M059J (cell line): ENCODE measurements around the gene ABLIM1. TPM values are rescaled to one million over a fixed set of nuclear protein-coding genes. Genes with fewer than 3 reads are reported as not detected.

Experiments
- DNase-seq: peaks from one replicate; pipeline ENCODE4 v3.0.0-alpha.2; 2012; ENCODE audit warnings: low read depth
- total RNA-seq: library from RNA; depleted of rRNA; stranded (reverse); fragments of >200 nt; shearing (Covaris generic); gene quantifications from 2 replicates; pipeline ENCODE4 v1.2.3, GENCODE V29; 2014

Gene ABLIM1
- total RNA-seq, 1 experiment from 2014 or later, result 5.8 TPM

DNA sequence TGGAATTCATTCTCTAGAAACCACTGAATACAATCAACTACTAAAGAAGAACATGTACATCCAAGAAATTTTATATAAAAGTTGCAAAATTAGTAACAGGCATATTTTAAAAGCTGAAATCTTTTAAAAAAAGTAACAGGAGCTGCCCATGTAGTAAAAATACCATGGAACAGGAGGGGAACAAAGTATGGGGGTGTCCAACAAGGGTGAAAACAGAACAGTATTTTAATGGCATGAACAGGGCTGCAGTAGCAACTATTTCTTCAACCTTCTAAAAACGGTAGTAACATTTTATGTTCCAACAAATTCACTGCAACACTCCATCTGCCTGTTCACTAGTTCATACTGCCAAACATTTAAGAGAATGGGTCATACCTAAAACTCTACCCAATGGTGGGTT lies 77.0 kb downstream of the ABLIM1 start:
- no peak for DNase-seq

DNA sequence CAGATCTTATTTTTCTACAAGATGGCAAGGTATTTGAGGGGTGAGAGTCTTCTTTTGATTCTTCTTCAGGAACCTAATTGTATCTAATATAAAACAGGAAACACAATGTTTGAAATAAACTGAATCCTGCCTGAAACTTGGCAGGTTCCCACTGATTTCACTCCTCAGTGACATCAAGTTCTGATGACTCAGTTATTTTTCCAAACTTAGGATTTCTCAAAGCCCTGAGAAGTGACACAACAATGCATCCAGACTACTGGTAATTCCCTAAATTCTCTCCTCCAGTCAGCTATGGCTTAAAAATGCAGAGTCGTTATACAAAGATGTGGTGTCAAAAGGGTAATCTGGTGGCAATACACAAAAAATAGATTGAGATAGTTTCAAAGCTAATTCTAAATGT lies 80.9 kb downstream of the ABLIM1 start:
- peak; percentile 83 for DNase-seq

DNA sequence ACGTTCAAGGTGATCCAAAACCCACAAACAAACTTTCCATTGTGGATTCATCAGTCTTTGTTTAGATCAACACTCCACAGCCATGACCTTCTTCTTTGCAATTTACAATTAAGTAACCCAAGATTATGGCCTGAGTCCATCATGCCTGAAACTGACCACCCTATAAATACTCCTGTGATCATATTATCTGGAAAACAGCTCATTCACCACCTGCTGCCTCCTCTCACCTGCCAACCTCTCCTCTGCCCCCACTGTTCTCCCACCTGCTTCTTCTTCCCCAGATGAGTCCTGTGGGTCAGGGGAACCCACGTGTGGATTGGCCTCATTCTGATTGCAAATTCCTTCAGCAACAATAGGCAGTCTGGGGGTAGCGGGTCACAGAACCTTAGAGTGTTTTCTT lies 81.4 kb downstream of the ABLIM1 start:
- DNase-seq, result peak; percentile 2

DNA sequence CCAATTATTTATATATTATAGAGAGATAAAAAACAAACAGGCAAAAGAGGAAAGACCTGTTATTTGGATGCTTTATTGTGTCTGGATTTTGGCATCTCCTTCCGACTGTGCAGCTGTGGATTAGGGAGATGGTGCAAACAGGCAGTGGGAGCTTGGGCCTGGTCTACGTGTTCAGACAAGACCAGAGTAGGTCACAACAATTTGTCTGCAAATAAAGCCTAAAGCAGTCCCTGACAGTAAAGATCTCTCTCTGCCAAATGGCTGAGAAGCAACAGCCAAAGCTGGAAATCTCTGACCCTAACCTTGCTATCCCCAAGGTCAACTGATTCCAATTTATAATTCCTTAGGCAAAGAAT lies 82.0 kb downstream of the ABLIM1 start:
- no peak for DNase-seq

DNA sequence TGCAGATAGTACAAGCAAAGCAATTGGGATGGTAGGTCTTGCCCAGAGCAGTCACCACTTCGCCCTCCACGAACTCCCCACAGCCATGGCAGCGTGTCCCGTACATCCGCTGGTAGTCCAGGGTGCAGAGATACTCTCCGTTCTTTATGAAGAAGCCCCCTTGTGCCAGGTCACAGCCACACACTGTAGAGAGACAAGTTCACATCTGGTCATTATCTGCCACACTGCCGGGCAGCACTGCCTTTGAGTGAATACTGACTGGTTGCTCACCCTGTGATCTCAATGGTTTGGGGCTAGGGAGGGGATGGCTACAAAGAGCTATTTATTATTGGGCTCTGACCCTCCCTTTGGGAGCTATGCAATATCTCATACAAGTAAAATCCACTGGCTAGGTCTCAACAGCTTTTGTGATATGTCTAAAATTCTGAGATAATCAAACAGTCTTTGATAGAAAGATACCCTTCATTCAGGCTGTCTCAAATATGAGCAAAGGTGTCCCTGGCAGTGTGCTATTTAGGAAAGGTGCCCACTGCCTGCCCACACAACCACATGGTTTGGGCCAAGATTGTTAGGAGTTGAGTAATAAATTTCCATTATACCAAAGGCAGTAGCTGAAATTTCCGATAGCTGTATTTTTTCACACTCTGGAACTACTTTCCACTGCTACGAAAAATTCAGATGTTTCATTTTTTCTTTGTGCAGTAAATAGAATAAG lies 82.5 kb downstream of the ABLIM1 start:
- DNase-seq, result no peak

DNA sequence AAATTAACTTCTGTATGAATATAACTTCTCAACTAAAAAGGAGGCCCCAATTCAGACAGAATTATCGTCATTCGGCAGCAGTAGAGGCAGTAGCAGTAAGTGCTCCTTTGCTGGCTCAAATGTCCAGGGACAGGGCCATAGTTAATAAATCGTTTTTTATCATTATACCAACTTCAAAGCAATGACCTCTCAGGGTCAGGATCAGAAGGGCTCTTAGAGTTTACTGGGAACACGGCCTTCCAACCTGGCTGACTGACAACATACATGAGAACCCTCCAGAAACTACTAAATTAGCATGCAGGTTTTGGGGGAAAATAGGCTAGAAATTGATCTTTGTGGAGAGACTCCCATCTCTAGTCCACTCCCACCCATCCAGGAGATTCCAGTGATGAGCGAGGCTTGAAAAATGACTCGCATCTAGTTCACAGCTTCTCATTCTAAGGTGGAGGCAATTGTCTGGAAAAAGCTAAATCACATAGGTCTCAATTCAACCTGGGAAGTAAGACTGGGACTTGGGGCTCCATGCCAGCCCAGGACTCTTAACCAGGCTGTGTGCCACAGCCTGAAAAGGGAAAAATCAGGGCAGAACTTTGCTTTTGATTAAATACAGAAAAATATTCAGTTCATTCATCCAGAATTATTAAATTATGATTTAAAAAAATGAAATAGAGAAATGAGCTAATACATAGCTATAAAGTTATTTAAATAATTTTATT lies 84.6 kb downstream of the ABLIM1 start:
- no peak for DNase-seq

DNA sequence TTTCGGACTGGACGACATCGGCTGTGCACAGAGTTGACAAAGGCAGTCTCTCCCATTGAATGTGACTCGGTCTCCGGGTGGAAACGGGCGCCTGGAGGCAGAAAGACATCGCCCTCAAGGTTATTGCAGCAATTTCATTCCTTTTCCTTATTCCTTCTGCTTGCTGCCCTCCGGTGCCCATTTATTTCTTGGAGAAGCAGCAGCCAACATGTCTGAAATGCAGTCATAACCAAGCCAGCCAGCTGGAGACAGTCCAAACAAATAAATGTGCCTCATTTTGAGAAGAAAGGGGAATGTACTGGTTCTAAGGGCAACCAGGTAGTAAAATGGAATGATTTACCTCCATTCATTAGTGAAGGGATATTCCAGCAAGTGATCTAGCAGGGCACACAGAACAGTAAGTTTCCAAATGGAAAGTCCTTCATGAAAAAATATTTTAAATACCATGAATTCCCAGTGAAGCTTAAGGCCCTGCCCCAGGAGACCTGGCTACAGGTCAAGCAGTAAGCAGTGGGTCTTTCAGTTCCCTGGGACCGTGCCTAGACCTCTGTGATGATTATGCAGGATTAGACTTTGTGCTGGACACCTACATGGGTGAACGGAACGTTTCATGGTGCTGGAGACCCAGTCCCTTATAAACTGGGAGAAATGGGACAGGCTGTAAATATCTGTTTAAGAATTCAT lies 86.6 kb downstream of the ABLIM1 start:
- DNase-seq, result no peak

DNA sequence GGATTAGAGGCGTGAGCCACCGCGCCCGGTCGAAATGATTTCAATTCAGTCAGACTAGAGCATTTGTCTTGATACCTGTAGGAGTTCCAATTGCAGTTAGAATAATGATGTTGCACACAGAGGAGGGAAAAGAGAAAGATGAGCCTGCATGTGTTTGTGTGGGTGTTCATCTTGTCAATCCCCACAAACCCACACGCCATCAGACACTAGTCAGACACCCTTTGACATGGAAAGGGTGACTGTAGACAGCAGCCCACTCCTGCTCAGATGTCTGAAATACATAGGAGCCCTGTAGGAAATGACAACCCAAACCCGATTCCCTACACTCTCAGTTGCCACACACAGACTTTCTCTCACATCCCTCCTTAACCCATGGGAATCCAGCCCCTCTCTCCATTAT lies 92.0 kb downstream of the ABLIM1 start:
- no peak for DNase-seq

DNA sequence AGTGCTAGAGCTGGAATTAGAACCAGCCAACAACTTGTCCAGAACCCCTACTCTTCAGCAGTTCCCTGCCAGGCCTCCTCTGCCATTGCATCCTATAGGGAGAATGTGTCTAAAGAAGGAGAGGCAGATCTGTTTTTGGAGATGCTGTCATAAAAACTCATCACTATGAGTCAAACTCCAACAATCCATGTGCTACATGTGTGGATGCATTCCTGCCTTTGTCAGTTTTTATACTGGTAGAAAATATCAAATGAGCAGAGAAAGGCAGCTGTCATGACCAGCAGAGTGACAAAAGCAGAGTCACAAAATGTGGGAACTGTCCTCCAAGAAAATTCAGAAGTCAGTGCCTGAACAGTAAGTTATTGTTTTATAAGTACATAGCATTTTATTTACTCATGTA lies 93.0 kb downstream of the ABLIM1 start:
- DNase-seq, result no peak

DNA sequence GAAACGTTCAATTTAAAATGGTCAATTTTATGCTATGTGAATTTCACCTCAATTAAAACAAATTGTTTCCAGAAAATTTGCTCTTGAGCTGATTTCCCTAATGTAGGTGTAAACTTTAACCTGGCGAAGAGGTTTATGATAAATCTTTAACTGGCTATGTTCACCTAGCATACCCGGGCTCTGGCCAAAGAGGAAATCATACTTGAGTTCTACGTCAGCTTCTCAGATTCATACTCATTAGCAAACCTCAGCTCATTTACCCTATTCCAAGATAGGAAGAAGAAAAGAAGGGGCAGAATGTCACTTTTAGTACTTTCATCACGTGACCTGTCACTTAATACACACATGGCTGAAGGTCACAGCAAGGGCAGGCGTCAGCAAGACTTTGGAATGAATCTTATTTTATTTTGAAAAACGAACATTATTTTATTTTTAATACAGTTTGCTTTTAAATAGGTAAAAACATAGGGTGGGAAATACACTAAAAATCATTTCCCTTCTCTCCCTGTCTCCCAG lies 97.0 kb downstream of the ABLIM1 start:
- no peak for DNase-seq

DNA sequence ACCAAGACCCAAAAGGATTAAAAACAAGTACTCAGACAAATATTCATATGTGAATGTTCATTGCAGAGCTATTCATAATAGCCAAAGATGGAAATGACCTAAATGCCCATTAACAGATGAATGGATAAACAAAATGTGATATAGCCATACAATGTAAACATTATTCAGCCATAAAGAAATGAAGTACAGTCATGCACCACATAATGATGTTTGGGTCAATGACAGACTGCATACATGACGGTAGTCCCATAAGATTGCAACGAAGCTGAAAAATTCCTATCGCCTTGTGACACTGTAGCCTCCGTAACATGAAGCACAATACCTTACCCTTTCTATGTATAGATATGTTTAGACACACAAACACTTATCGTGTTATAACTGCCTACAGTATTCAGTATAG lies 97.9 kb downstream of the ABLIM1 start:
- DNase-seq, result no peak

DNA sequence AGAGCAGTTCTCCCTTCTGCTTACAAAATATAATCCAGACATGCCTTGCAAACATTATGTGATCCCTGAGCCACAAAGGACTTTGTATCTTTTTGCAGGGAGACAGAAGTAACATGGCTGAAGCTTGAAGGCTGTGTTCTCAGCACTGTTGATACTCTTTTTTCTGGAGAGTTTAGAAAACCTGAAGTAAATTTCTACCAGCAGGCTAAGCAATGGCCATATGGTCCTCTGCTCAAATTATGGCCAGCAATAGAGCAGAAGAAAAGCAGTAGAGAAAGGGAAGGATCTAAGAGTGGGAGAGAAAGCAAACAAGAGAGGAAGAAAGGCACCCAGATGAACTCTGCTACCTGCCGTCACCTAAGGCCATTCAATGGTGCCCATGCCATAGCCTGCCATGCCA lies 98.4 kb downstream of the ABLIM1 start:
- DNase-seq, result no peak

DNA sequence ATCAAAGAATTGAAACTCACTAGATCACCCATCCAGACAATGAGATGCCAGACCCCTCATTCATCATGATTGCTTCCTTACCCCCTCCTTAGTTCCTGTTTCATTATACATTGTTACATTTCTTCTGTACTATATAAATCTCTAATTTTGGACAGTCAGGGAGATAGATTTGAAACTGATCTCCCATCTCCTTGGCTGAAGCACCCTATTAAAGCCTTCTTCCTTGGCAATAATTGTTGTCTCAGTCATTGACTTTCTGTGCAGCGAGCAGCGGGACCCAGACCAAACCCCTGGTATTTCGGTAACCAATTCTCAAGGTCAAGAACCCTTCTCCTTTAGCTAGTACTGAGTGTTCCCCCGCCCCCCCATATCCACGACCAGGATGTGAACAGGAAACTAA lies 100.2 kb downstream of the ABLIM1 start:
- no peak for DNase-seq

DNA sequence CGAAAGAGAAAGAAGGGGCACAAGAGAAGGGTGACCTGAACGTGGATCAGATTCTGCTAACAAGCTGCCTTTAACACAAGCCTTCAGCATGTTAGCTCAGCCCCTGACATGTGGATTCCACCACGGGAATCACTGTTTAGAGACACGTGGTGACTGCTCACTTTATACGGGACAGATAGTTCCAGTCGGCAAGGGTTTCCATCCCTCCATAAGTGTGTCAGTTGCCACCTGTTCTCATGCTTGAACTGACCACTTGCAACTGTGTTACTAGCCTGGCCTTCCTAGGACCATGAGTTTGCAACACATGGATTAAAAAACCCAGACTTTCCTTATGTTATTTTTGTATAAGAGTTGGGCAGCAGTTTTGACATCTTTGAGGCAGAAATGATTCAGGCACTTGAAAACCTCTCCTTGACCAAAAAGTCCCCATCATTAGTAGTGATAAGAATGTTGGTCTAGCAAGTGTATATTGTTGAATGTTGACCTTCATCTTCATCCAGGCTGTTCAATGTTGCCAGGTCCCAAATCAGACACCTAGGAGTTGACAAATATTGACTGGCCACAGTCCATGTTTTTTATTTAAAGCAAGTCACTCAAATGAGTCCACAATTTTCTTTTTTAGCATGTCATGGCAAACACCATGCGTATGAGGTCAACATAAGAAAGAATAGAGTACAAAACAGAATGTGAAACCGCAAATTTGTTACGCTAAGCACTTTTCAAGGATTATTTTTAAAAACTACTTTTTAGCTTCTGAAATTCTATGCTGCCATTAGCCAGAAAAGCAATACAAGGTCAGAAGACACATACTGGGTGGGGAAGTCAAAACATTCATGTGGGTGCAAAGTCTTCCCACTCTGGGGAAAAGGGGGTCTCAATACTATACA lies 101.6 kb downstream of the ABLIM1 start:
- no peak for DNase-seq

DNA sequence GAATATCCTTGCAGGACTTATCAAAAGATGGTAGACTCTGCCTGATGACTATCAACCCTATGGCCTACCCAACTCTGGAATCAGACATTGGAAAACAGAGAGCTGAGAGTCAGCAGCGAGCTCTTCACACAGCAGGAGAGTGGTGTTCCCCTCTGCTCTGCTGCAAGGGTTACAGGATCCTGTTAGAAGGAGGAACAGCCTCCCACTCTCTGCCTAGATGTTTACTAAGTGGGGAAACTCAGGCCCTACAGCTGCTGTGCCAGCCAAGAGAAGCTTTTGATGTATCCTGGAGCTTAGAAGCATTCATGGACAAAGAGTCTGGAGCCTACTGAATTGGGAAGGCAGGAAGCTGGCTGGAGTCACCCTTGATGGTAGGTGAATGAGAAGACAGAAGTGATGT lies 104.6 kb downstream of the ABLIM1 start:
- no peak for DNase-seq

DNA sequence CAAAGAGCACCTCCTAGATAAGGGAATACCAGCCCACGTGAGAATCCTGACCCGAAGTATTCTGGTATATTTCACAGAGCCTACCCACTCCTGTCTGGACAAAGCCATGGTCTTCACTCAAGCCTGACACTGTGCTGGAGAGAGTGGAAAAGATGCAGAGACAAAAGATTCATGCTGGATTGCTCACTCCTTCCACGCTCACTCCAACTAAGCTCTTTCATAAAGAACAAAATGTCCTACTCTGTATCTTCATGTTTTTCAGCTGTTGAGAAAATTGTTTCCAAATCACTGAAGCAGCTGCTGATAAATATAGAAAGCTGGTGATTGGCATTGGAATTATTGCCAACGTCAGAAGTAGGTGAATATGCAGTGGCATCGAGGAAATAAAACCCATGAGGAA lies 106.0 kb downstream of the ABLIM1 start:
- DNase-seq, result no peak

DNA sequence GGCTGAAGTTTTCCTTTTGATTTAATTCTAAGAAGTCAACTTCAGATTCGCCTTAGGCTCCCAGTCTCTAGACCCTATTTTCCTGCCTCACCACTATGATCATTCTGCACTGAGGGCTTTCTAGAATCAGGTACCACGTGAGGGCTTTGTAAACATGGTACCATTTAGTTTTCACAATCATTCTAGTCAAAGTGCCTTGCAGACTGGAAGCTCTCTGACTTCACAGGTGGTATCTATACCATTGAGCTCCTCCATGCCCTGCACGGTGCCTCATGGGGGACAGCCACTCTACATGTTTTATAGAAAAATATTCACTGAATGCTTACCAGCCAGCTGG lies 106.5 kb downstream of the ABLIM1 start:
- DNase-seq, result no peak

DNA sequence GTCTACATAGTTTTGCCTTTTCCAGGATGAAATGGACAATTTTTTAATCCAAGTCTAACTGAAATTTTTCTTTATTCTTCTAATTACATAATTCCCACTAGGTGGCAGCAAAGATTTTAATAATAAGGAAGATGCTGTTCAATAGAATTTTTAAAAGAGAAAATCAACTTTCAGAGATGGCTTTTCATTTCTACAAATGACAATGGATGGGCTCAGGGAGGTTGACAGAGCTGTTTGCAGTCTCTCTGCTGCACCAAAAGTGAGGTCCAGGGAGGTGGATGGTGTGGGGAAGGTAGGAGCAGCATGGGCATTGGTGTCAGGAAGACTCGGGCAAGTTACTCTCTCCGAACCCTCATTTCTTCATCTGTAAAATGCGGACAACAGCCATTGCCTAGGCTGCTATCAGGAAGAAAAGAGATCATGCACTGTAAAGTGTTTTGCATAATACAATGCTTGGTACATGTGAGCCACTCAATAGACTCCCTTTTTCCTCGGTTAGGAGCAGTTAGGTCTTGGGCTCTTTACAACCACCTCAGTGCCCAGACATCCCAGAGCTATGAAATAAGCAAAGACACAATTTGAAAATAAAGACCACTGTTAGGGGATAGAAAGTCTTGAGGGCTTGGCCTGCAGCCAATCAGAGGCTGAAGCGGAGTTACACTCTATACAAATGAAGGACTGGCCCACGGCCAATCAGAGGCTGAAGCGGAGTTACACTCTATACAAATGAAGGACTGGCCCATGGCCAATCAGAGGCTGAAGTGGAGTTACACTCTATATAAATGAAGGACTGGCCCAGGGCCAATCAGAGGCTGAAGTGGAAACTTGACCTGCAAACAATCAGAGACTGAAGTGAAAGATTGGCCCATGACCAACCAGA lies 107.1 kb downstream of the ABLIM1 start:
- peak; percentile 31 for DNase-seq

DNA sequence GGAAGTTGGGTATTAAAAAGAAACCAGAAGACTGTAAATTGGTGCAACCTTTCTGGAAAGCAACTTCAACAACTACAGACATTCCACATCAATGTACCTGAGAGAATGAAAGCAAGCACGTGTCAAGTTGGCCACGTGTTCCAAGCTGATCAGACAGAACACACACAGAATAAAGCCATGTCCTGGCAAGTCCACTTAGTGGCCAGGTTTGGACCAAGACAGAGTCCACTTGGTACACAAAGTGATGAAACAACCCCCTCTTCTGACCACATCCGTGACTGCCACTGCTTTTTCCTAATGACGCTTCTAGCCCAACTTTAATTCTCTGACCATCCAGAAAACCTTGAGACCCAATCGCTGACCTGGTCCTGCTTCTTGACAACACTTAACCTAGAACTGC lies 109.4 kb downstream of the ABLIM1 start:
- peak; percentile 63 for DNase-seq

DNA sequence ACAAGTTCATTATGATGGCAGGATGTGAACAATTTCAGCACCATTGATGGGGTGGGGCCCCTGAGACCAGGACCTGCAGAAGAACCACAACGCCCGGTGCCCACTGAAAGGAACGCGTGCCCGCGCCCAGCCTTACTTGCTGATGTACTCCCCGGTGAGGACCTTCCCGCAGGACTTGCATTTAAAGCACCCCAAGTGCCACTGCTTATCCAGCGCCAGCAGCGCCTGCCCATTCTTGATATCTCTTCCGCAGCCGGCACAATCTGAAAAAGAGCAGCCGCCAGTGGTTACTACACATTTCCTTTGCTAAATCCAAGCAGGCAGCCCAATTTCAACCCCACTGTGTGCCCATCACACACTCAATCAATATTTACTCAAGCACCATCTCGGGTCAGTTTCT lies 110.6 kb downstream of the ABLIM1 start:
- DNase-seq, result no peak

DNA sequence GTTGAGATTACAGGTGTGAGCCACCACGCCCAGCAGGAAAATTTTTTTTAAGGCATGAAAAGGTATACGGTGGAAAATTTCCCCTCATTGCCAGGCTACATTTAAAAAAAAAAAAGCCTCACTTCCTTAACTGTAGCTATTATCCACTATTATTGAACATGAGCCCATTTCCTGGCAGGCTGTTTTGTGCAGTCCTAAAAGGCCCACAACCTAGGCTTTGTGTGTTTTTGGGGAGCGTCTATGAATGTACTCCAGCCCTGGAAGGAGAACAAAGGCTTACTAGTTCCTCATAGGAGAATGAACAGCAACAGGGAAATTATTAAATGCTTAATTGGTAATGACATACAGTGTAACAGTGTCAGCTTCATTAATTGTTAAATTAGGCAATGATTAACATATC lies 111.0 kb downstream of the ABLIM1 start:
- no peak for DNase-seq
